Naive thymus-derived CD4-positive, alpha-beta T cell (primary cell): ENCODE results near the gene RC3H1. TPM values are rescaled to one million over a fixed set of nuclear protein-coding genes. Genes with fewer than 3 reads are reported as not detected.
"Not testable (repeated sequence)": the region's sequence is repeated elsewhere in the genome, so short reads cannot be mapped to it uniquely, and the experiment has no call there.

Source experiments
- ATAC-seq: fragments of 150-1000 bp; cut with Tn5 transposase; 2 replicates; pipeline ENCODE4 v1.10.0; 2021; ENCODE audit warnings: mild to moderate bottlenecking, moderate library complexity
- CTCF ChIA-PET: fragments of 350-600 bp; sonication (Branson Sonifier 250); formaldehyde crosslinking; loops from one replicate; lab custom pipeline; 2021; ENCODE audit warnings: antibody characterized with exemption; lab: Charles Lee
- POLR2A ChIA-PET: fragments of 350-600 bp; sonication (Branson Sonifier 250); formaldehyde crosslinking; loops from one replicate; lab custom pipeline; 2021; ENCODE audit warnings: antibody characterized with exemption, inconsistent platforms; lab: Charles Lee
- DNase-seq, 9 donors: peaks; one replicate each; pipeline versions ENCODE4 v3.0.0 to v3.0.0-alpha.2; 2020 to 2022; ENCODE audit warnings: mixed read lengths in 1 of 9
- H3K27ac ChIP-seq: one replicate; pipeline ENCODE4 v1.7.0; 2013; ENCODE audit warnings: mild to moderate bottlenecking, low read depth, low read length, moderate library complexity
- H3K27me3 ChIP-seq, 2 donors: one replicate each; pipeline ENCODE4 v1.7.0; 2013; ENCODE audit warnings: low read length in 2 of 2, mild to moderate bottlenecking in 2 of 2, moderate library complexity in 2 of 2; ENCODE audit not compliant: control insufficient read depth in 2 of 2, insufficient read depth in 2 of 2
- H3K36me3 ChIP-seq, 3 experiments: 1 replicate in 2 of 3; 2 replicates in 1 of 3; pipeline ENCODE4 v1.7.0; 2013; ENCODE audit warnings: low read length in 3 of 3, mild to moderate bottlenecking in 3 of 3, moderate library complexity in 1 of 3; ENCODE audit not compliant: insufficient read depth in 3 of 3, control insufficient read depth in 2 of 3
- H3K4me1 ChIP-seq, 2 donors: one replicate each; pipeline ENCODE4 v1.7.0; 2013; ENCODE audit warnings: low read length in 2 of 2, mild to moderate bottlenecking in 2 of 2, moderate library complexity in 1 of 2; ENCODE audit not compliant: control insufficient read depth in 2 of 2, insufficient read depth in 2 of 2
- H3K4me3 ChIP-seq: 2 replicates; pipeline ENCODE4 v1.7.0; 2013; ENCODE audit warnings: mild to moderate bottlenecking, low read length
- H3K9me3 ChIP-seq, 3 experiments: 1 replicate in 2 of 3; 2 replicates in 1 of 3; pipeline ENCODE4 v1.7.0; 2013; ENCODE audit warnings: low read length in 3 of 3; ENCODE audit not compliant: control insufficient read depth in 2 of 3
- H3K27ac Mint-ChIP-seq, 9 donors: one replicate each; pipeline ENCODE4 v1.8.0; 2020 to 2022; ENCODE audit warnings: mixed read lengths in 9 of 9, mild to moderate bottlenecking in 8 of 9, moderate library complexity in 5 of 9, inconsistent platforms in 2 of 9
- H3K27me3 Mint-ChIP-seq, 5 donors: one replicate each; pipeline ENCODE4 v1.8.0; 2021 to 2022; ENCODE audit warnings: mixed read lengths in 5 of 5, mild to moderate bottlenecking in 1 of 5
- H3K36me3 Mint-ChIP-seq, 5 donors: one replicate each; pipeline ENCODE4 v1.8.0; 2020 to 2022; ENCODE audit warnings: mixed read lengths in 5 of 5, mild to moderate bottlenecking in 3 of 5, inconsistent platforms in 1 of 5
- H3K4me1 Mint-ChIP-seq, 7 donors: one replicate each; pipeline ENCODE4 v1.8.0; 2020 to 2022; ENCODE audit warnings: mixed read lengths in 7 of 7, mild to moderate bottlenecking in 3 of 7, inconsistent platforms in 1 of 7
- H3K4me3 Mint-ChIP-seq, 10 donors: one replicate each; pipeline ENCODE4 v1.8.0; 2020 to 2022; ENCODE audit warnings: mild to moderate bottlenecking in 10 of 10, mixed read lengths in 10 of 10, moderate library complexity in 6 of 10, inconsistent platforms in 2 of 10
- H3K9me3 Mint-ChIP-seq, 11 donors: one replicate each; pipeline ENCODE4 v1.8.0; 2020 to 2022; ENCODE audit warnings: mixed read lengths in 11 of 11, mild to moderate bottlenecking in 4 of 11, inconsistent platforms in 1 of 11, moderate library complexity in 1 of 11
- intact Hi-C, 2 donors: fragments of 100-400 bp; cut with micrococcal nuclease; formaldehyde crosslinking; loops; one replicate each; pipeline ENCODE4 v1.15.1; 2023
- polyA plus RNA-seq, 2 donors: library from polyadenylated mRNA; unstranded; fragments of 300-500 nt; fragmentation: Illumina TruSeq; gene quantifications; one replicate each; pipeline ENCODE4 v1.2.3, GENCODE V29; 2021
- total RNA-seq, 6 experiments: library from RNA in 5 of 6; stranded (reverse) in 5 of 6; gene quantifications; 1 replicate in 5 of 6; 2 replicates in 1 of 6; pipeline ENCODE4 v1.2.3 and lab custom pipeline; 2021 to 2026

The RC3H1 gene
- total and polyA plus RNA-seq, 7 experiments from 2014 or later: 6.7 to 49.5 (median 40.5) TPM

- no peaks in the 10 kb centered on the region for H3K9me3 ChIP-seq
- H3K36me3 ChIP-seq: peaks cover 18 to 25% (median 21%) of the 10 kb centered on the region in 3 experiments
- no peaks in the 10 kb centered on the region for H3K27me3 ChIP-seq
- Mint-ChIP-seq H3K27ac (peak overlapping the region in 3 of 9 donors; percentile 9 to 67 (median 36)), H3K27me3 (no peaks in the 10 kb centered on the region), H3K9me3 (no peaks in the 10 kb centered on the region), H3K4me3 (no peak overlapping the region), H3K36me3 (peaks cover 0 to 48% (median 22%) of the 10 kb centered on the region in 5 donors), H3K4me1 (peaks cover 0 to 29% (median 14%) of the 10 kb centered on the region in 7 donors)
- no peaks in the 10 kb centered on the region for H3K4me1 ChIP-seq
- no peak overlapping the region for H3K27ac ChIP-seq
- POLR2A ChIA-PET: no interaction called here
- H3K4me3 ChIP-seq: no peak overlapping the region
- intact Hi-C loops: loop anchor here in 1 of 2 donors (5.0 kb wide), 1 partner anchor 34 kb away; the partner anchor contains the start of gene RC3H1
- CTCF ChIA-PET: interaction anchor here (0.7 kb wide), 1 partner anchor 15 kb away, joined by 3 read pairs; no protein-coding TSS in a partner anchor
- ATAC-seq: no peak
- DNase-seq: no peak
Measured at GRCh38 chr1:173988068-173988467, 34.1 kb downstream of the RC3H1 start.

DNA sequence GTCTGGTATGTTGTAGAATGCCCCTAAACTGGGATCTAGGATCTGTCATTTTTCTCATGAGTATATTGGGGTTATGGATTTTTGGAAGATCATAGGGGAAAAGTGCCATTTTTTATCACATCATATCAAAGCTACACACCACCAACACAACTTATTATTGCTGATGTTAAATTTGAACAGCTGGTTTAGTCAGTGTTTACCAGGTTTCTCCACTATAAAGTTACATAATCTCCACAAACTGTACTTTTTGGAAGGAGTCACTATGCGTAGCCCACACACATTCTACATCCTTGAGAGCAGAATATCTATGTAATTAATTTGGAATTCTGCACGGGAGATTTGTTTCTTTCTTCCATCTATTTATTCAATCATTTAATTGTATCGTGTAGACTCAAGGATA lies 35.2 kb downstream of the RC3H1 start:
- peaks cover 14 to 23% (median 21%) of the 10 kb centered on the region in 3 experiments for H3K36me3 ChIP-seq
- ChIA-PET CTCF (interaction anchor here (0.6 kb wide), 1 partner anchor 236 kb away, joined by 3 read pairs; no protein-coding TSS in a partner anchor), POLR2A (interaction anchor here (0.6 kb wide), 1 partner anchor 27 kb away, joined by 4 read pairs; no protein-coding TSS in a partner anchor)
- H3K27ac ChIP-seq: no peak overlapping the region
- Mint-ChIP-seq H3K27ac (peak overlapping the region in 6 of 9 donors; percentile 3 to 58 (median 42)), H3K4me1 (peaks cover 0 to 29% (median 11%) of the 10 kb centered on the region in 7 donors), H3K27me3 (no peaks in the 10 kb centered on the region), H3K4me3 (no peak overlapping the region), H3K36me3 (peaks cover 0 to 41% (median 18%) of the 10 kb centered on the region in 5 donors), H3K9me3 (no peaks in the 10 kb centered on the region)
- H3K9me3 ChIP-seq: no peaks in the 10 kb centered on the region
- DNase-seq: no peak
- no peaks in the 10 kb centered on the region for H3K27me3 ChIP-seq
- ATAC-seq: no peak
- no peak overlapping the region for H3K4me3 ChIP-seq
- intact Hi-C loops: loop anchor here in 1 of 2 donors (5.0 kb wide), 1 partner anchor 35 kb away; the partner anchor contains the start of gene RC3H1
- no peaks in the 10 kb centered on the region for H3K4me1 ChIP-seq

DNA sequence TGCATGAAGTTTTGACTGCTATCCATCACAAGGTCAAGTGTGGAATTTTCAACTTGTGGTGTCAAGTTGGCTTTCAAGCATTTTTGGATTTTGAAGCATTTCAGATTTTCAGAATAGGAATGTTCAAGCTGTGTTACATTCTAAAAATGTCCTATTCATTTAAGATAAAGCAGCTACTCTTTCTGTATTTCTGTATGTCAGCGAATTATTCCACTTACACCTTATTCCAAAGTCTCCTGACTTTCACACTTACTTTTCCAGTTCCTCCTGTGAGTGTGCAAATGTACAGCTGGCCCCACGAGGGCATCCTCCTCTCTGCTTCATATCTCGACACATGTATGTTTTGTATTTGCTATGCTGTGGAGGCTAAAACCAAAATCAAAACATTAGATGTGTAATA lies 51.9 kb downstream of the RC3H1 start:
- CTCF ChIA-PET: no interaction called here
- H3K27me3 ChIP-seq: no peaks in the 10 kb centered on the region
- peaks cover 14 to 33% (median 27%) of the 10 kb centered on the region in 5 donors for H3K36me3 Mint-ChIP-seq
- no peak overlapping the region for H3K4me3 Mint-ChIP-seq
- no peak overlapping the region for H3K27ac ChIP-seq
- ATAC-seq (no peak), DNase-seq (no peak)
- no peaks in the 10 kb centered on the region for H3K27me3 Mint-ChIP-seq
- H3K36me3 ChIP-seq: peaks cover 0 to 61% (median 4%) of the 10 kb centered on the region in 3 experiments
- H3K9me3 Mint-ChIP-seq: no peaks in the 10 kb centered on the region
- H3K4me1 Mint-ChIP-seq: peaks cover 0 to 8% (median 4%) of the 10 kb centered on the region in 7 donors
- intact Hi-C loops: loop anchor here in 1 of 2 donors (5.0 kb wide), 1 partner anchor 187 kb away; the partner anchor contains the start of gene RABGAP1L
- H3K27ac Mint-ChIP-seq: peak overlapping the region in 4 of 9 donors; percentile 45 to 65 (median 52)
- no peak overlapping the region for H3K4me3 ChIP-seq
- POLR2A ChIA-PET: no interaction called here
- H3K4me1 ChIP-seq: no peaks in the 10 kb centered on the region
- H3K9me3 ChIP-seq: no peaks in the 10 kb centered on the region

- H3K4me3 ChIP-seq, DNase-seq, POLR2A ChIA-PET, CTCF ChIA-PET, H3K27ac ChIP-seq, H3K27me3 Mint-ChIP-seq, H3K9me3 ChIP-seq, H3K27me3 ChIP-seq, intact Hi-C loops, H3K4me1 ChIP-seq, H3K9me3 Mint-ChIP-seq, H3K4me1 Mint-ChIP-seq, H3K4me3 Mint-ChIP-seq, ATAC-seq: not testable (repeated sequence)
- Mint-ChIP-seq H3K36me3 (peaks cover 6 to 38% (median 25%) of the 10 kb centered on the region in 5 donors), H3K27ac (peak overlapping the region in 1 of 9 donors; percentile 8)
- peaks cover 5 to 69% (median 10%) of the 10 kb centered on the region in 3 experiments for H3K36me3 ChIP-seq
Measured at GRCh38 chr1:173965896-173966295, 56.3 kb downstream of the RC3H1 start.

DNA sequence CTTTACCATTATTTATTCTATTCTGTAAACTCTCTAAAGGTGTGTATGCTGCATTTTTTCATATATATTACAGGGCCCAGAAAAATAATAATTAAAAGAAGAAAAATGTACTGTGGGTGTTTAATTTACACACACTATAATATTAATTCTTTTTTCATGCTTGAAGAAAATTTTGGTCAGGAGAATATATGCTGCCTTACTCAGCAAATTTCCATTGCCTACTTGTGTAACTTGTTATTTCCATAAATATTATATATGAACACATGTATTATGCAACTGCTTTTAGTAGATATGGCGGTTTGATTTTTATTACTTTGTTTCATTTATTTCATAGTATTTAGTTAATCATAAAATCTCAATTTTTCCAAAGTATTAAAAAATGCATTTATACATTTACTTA lies 58.7 kb downstream of the RC3H1 start:
- peak overlapping the region in 4 of 9 donors; percentile 1 to 63 (median 10) for H3K27ac Mint-ChIP-seq
- CTCF ChIA-PET: interaction anchor here (0.5 to 0.6 kb wide), 2 partner anchors 120 to 162 kb away, joined by 3 to 4 read pairs; no protein-coding TSS in a partner anchor

DNA sequence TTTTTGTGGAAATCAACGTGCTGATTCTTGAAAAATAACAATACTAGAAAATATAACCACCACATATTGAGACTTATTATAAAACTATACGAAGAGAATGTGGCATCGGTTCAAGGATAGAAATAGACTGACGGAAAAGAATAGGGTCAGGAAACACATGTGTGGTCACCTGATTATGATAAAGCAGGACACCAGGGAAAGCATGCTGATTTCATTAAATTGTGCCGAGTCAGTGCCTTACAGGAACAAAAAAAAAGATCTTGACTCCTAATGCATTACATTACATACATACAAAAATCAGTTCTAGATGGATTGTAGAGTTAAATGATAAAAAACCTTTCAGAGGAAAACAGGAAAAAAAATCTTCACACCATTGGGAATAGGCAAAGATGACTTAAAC lies 61.5 kb downstream of the RC3H1 start:
- no peaks in the 10 kb centered on the region for H3K27me3 Mint-ChIP-seq
- intact Hi-C loops: no loop called here
- no peaks in the 10 kb centered on the region for H3K27me3 ChIP-seq
- peaks cover 13 to 66% (median 22%) of the 10 kb centered on the region in 3 experiments for H3K36me3 ChIP-seq
- no peak overlapping the region for H3K4me3 ChIP-seq
- no peak overlapping the region for H3K4me3 Mint-ChIP-seq
- no peaks in the 10 kb centered on the region for H3K9me3 ChIP-seq
- H3K4me1 ChIP-seq: no peaks in the 10 kb centered on the region
- DNase-seq (no peak), ATAC-seq (no peak)
- POLR2A ChIA-PET: interaction anchor here (0.7 kb wide), 1 partner anchor 26 kb away, joined by 4 read pairs; no protein-coding TSS in a partner anchor
- no peaks in the 10 kb centered on the region for H3K9me3 Mint-ChIP-seq
- peaks cover 0 to 8% (median 0%) of the 10 kb centered on the region in 7 donors for H3K4me1 Mint-ChIP-seq
- H3K27ac Mint-ChIP-seq: peak overlapping the region in 3 of 9 donors; percentile 56 to 76 (median 70)
- no peak overlapping the region for H3K27ac ChIP-seq
- peaks cover 4 to 34% (median 19%) of the 10 kb centered on the region in 5 donors for H3K36me3 Mint-ChIP-seq
- CTCF ChIA-PET: interaction anchor here (0.6 to 0.7 kb wide), 2 partner anchors 429 to 1075 kb away, joined by 3 read pairs; no protein-coding TSS in a partner anchor

More for the DNA sequence above, 58.7 kb downstream of the RC3H1 start:
- Histone ChIP-seq H3K4me1 (no peaks in the 10 kb centered on the region), H3K4me3 (no peak overlapping the region), H3K27me3 (no peaks in the 10 kb centered on the region), H3K9me3 (no peaks in the 10 kb centered on the region), H3K36me3 (peaks cover 11 to 75% (median 13%) of the 10 kb centered on the region in 3 experiments), H3K27ac (no peak overlapping the region)
- DNase-seq (no peak), ATAC-seq (no peak)
- Mint-ChIP-seq H3K36me3 (peaks cover 10 to 40% (median 29%) of the 10 kb centered on the region in 5 donors), H3K4me3 (no peak overlapping the region), H3K27me3 (no peaks in the 10 kb centered on the region), H3K4me1 (peaks cover 0 to 8% (median 0%) of the 10 kb centered on the region in 7 donors), H3K9me3 (no peaks in the 10 kb centered on the region)
- POLR2A ChIA-PET: no interaction called here
- intact Hi-C loops: loop anchor here in 1 of 2 donors (1.0 kb wide), 1 partner anchor 11 kb away; no protein-coding TSS in a partner anchor
